Liver (tissue), 9 donors: Measurements from ENCODE around the gene MLKL. TPM values are rescaled to one million over a fixed set of nuclear protein-coding genes. Genes with fewer than 3 reads are reported as not detected.

Source experiments
- DNase-seq: peaks from one replicate; pipeline ENCODE4 v3.0.0-alpha.2; 2017; ENCODE audit warnings: low spot score
- H3K27ac ChIP-seq, 2 donors: one replicate each; pipeline ENCODE4 v1.7.0; 2013; ENCODE audit warnings: inconsistent platforms in 2 of 2, low read length in 2 of 2, control low read depth in 1 of 2, low read depth in 1 of 2, mild to moderate bottlenecking in 1 of 2
- H3K27me3 ChIP-seq, 4 donors: one replicate each; pipeline versions ENCODE4 v1.6.1 to v1.7.0; 2013; ENCODE audit warnings: low read length in 3 of 4, inconsistent platforms in 1 of 4, mild to moderate bottlenecking in 1 of 4, moderate library complexity in 1 of 4; ENCODE audit not compliant: control insufficient read depth in 4 of 4, insufficient read depth in 4 of 4
- H3K36me3 ChIP-seq, 4 donors: one replicate each; pipeline versions ENCODE4 v1.6.1 to v1.7.0; 2013; ENCODE audit warnings: low read length in 3 of 4, mild to moderate bottlenecking in 3 of 4, low read depth in 1 of 4, moderate library complexity in 1 of 4; ENCODE audit not compliant: control insufficient read depth in 4 of 4, insufficient read depth in 3 of 4
- H3K4me1 ChIP-seq, 4 donors: one replicate each; pipeline versions ENCODE4 v1.6.1 to v1.7.0; 2013; ENCODE audit warnings: low read length in 3 of 4, mild to moderate bottlenecking in 3 of 4, moderate library complexity in 1 of 4; ENCODE audit not compliant: control insufficient read depth in 4 of 4, insufficient read depth in 4 of 4
- H3K4me3 ChIP-seq, 3 donors: one replicate each; pipeline versions ENCODE4 v1.6.1 to v1.7.0; 2013; ENCODE audit warnings: low read length in 3 of 3, control low read depth in 1 of 3, low read depth in 1 of 3, mild to moderate bottlenecking in 1 of 3
- H3K9ac ChIP-seq, 2 donors: one replicate each; pipeline ENCODE4 v1.7.0; 2013; ENCODE audit warnings: low read length in 2 of 2, mild to moderate bottlenecking in 2 of 2, moderate library complexity in 2 of 2, control low read depth in 1 of 2, low read depth in 1 of 2
- H3K9me3 ChIP-seq, 4 donors: one replicate each; pipeline versions ENCODE4 v1.6.1 to v1.7.0; 2013; ENCODE audit warnings: low read length in 3 of 4; ENCODE audit not compliant: control insufficient read depth in 4 of 4
- CTCF ChIP-seq: fragments of 150-350 bp; IDR thresholded peaks from 2 replicates; pipeline ENCODE4 v1.5.1; 2017; ENCODE audit warnings: improper control_type of control experiment, low read depth, low read length; ENCODE audit not compliant: missing input control
- EGR1 ChIP-seq, 2 donors: IDR thresholded peaks; 2 replicates each; pipeline ENCODE4 v1.6.1; 2016 to 2018; ENCODE audit warnings: antibody characterized with exemption in 2 of 2, low read depth in 2 of 2
- HNF4A ChIP-seq, 2 donors: conservative IDR thresholded peaks; 2 replicates each; pipeline ENCODE4 v1.6.1; 2016; ENCODE audit warnings: antibody characterized with exemption in 2 of 2, mild to moderate bottlenecking in 2 of 2
- HNF4G ChIP-seq: IDR thresholded peaks from 2 replicates; pipeline ENCODE4 v1.6.1; 2016; ENCODE audit warnings: antibody characterized with exemption
- RAD21 ChIP-seq, 2 donors: IDR thresholded peaks; 2 replicates each; pipeline ENCODE4 v1.6.1; 2016; ENCODE audit warnings: antibody characterized with exemption in 2 of 2, mild to moderate bottlenecking in 2 of 2
- REST ChIP-seq: IDR thresholded peaks from 2 replicates; pipeline ENCODE4 v1.6.1; 2016; ENCODE audit warnings: antibody characterized with exemption, mild to moderate bottlenecking
- RXRA ChIP-seq, 2 donors: IDR thresholded peaks; 2 replicates each; pipeline ENCODE4 v1.6.1; 2017 to 2018; ENCODE audit warnings: antibody characterized with exemption in 2 of 2, mild to moderate bottlenecking in 1 of 2
- SP1 ChIP-seq: IDR thresholded peaks from 2 replicates; pipeline ENCODE4 v1.6.1; 2018; ENCODE audit warnings: antibody characterized with exemption, mild to moderate bottlenecking
- YY1 ChIP-seq: IDR thresholded peaks from 2 replicates; pipeline ENCODE4 v1.6.1; 2016; ENCODE audit warnings: antibody characterized with exemption, mild to moderate bottlenecking
- ZBTB33 ChIP-seq: IDR thresholded peaks from 2 replicates; pipeline ENCODE4 v1.6.1; 2016; ENCODE audit warnings: antibody characterized with exemption
- WGBS: extraction: QIAGEN DNeasy Blood & Tissue Kit; methylation state at CpG from one replicate; pipeline ENCODE4 v1.1.7; 2013; 5-methylcytosine and 5-hydroxymethylcytosine counted together
- polyA plus RNA-seq, 2 donors: library from polyadenylated mRNA; stranded (reverse) in 1 of 2; unstranded in 1 of 2; fragments of 200-250 nt in 1 of 2; fragments of >200 nt in 1 of 2; fragmentation: Nextera tagmentation in 1 of 2; extraction: Ambion mirVana in 1 of 2; gene quantifications; one replicate each; pipeline versions ENCODE4 v1.2.1 to v1.2.3, GENCODE V29; 2013 to 2015
- total RNA-seq, 2 donors: library from RNA; depleted of rRNA; stranded (reverse); fragments of >200 nt; gene quantifications; one replicate each; pipeline ENCODE4 v1.2.3, GENCODE V29; 2014
- TF ChIP-seq, protein P1 (sequence below): IDR thresholded peaks from 2 replicates; pipeline ENCODE4 v1.6.1; 2016; ENCODE audit warnings: antibody characterized with exemption
- donor health status: healthy.
- donor health status: healthy.
- donor health status: healthy.
- donor health status: healthy.
- donor health status: healthy.

The MLKL gene
- total and polyA plus RNA-seq, 4 donors: 2.5 to 7.6 (median 3.6) TPM

- no peak for TF ChIP-seq EGR1 (IDR thresholded peaks at IDR 0.05; ENCODE audit: low read depth in 2 of 2)
Measured at GRCh38 chr16:74679983-74680382, 20.7 kb downstream of the MLKL start (continued).

DNA sequence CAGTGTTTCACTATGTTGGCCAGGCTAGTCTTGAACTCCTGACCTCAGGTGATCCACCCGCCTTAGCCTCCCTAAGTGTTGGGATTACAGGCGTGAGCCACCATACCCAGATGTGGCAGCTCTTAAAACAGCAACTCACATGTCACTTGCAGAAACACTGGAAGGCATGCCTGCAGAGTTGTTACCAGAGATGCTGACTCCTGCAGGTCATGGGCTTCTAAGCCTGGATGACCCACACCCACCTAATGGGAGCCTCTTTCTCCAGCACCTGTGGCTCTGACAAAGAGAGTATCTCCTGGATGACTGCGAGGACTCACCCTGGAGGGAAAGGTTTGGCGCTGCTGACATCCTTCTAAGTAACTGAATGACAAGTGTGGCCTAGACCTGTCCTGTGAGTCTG, 22.8 kb downstream of the MLKL start:
- no peaks in the 10 kb centered on the region for H3K27me3 ChIP-seq
- no peaks in the 10 kb centered on the region for H3K9me3 ChIP-seq
- no peak overlapping the region for H3K27ac ChIP-seq
- H3K9ac ChIP-seq: no peak overlapping the region
- no peak for TF ChIP-seq RXRA (IDR thresholded peaks at IDR 0.05)
- TF ChIP-seq HNF4A (conservative IDR thresholded peaks at IDR 0.05): no peak
- TF ChIP-seq HNF4G: no peak
- no peak for TF ChIP-seq EGR1 (IDR thresholded peaks at IDR 0.05; ENCODE audit: low read depth in 2 of 2)
- H3K4me1 ChIP-seq: no peaks in the 10 kb centered on the region
- WGBS: 95% methylated on average over 4 of the region's 4 CpGs
- DNase-seq: no peak
- no peak overlapping the region for H3K4me3 ChIP-seq
- peaks cover 2 to 27% (median 9%) of the 10 kb centered on the region in 4 donors for H3K36me3 ChIP-seq

DNA sequence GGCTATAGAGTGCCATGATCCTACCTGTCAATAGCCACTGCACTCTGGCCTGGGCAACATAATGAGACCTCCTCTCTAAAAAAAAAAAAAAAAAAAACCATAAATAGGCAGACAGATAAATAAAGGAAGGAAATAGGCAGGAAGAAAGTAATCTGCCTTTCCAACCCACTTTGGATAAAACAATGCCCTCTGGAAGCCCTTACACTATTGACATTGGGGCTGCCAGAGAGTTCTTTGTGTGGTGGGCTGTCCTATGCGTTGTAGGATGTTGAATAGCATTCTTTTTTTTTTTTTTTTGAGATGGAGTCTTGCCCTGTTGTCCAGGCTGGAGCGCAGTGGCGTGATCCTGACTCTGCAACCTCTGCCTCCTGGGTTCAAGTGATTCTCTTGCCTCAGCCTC, 26.8 kb downstream of the MLKL start:
- H3K36me3 ChIP-seq: peaks cover 4 to 26% (median 6%) of the 10 kb centered on the region in 4 donors
- H3K4me1 ChIP-seq: no peaks in the 10 kb centered on the region

More for the DNA sequence above, 26.8 kb downstream of the MLKL start:
- no peak overlapping the region for H3K4me3 ChIP-seq
- H3K9ac ChIP-seq: no peak overlapping the region
- no peaks in the 10 kb centered on the region for H3K27me3 ChIP-seq
- no peak for DNase-seq
- no peaks in the 10 kb centered on the region for H3K9me3 ChIP-seq
- no peak for TF ChIP-seq HNF4A (conservative IDR thresholded peaks at IDR 0.05)
- TF ChIP-seq, protein P1, sequence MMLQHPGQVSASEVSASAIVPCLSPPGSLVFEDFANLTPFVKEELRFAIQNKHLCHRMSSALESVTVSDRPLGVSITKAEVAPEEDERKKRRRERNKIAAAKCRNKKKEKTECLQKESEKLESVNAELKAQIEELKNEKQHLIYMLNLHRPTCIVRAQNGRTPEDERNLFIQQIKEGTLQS: no peak
- TF ChIP-seq EGR1 (IDR thresholded peaks at IDR 0.05; ENCODE audit: low read depth in 2 of 2): no peak
- TF ChIP-seq RAD21 (IDR thresholded peaks at IDR 0.05): no peak
- no peak for TF ChIP-seq SP1
- no peak for TF ChIP-seq CTCF
- no peak for TF ChIP-seq REST
- no peak for TF ChIP-seq YY1
- no peak for TF ChIP-seq ZBTB33
- H3K27ac ChIP-seq: no peak overlapping the region
- 85% methylated on average over 3 of the region's 3 CpGs for WGBS
